ENCODE data around the gene PLA2G2E. TPM values are rescaled to one million over a fixed set of nuclear protein-coding genes. Genes with fewer than 3 reads are reported as not detected.
"Not testable (repeated sequence)": the region's sequence is repeated elsewhere in the genome, so short reads cannot be mapped to it uniquely, and the experiment has no call there.

Gene PLA2G2E
- total RNA-seq, 6 donors from 2014 or later, result not detected

GRCh38 chr1:19882111-19883071 lies 41.0 kb downstream of the PLA2G2E start, which contains the start of gene OTUD3:
OTUD3 (plus strand) TSS chr1:19882395; CDS start chr1:19882514, 119 bp downstream.
- peak within 1 kb of the TSS; percentile 81 to 95 (median 94) for H3K4me3 ChIP-seq
- H3K4me1 ChIP-seq, result peaks cover 22 to 30% (median 27%) of the 10 kb centered on the region in 4 donors
- peak; percentile 84 to 97 (median 88) for TF ChIP-seq CTCF (IDR thresholded peaks at IDR 0.05)
- no peak for TF ChIP-seq EP300 (IDR thresholded peaks at IDR 0.05)
- TF ChIP-seq POLR2A (IDR thresholded peaks at IDR 0.05), result peak in 3 of 4 donors; percentile 77 to 92 (median 87)
- peak; percentile 72 to 89 for TF ChIP-seq POLR2AphosphoS5 (IDR thresholded peaks at IDR 0.05)
- H3K27ac ChIP-seq, result peak within 1 kb of the TSS; percentile 88 to 93 (median 92)
- ATAC-seq (ENCODE audit: low FRiP score in 2 of 2), result peak; percentile 98
- WGBS, 2 donors, result 0% methylated on average over 41 to 48 of the region's 97 CpGs
- H3K27me3 ChIP-seq, result no peaks in the 10 kb centered on the region
- no peaks in the 10 kb centered on the region for H3K9me3 ChIP-seq
- peak; percentile 95 to 98 for DNase-seq
- no peaks in the 10 kb centered on the region for H3K36me3 ChIP-seq

- 83 to 95% methylated on average over 5 of the region's 5 CpGs for WGBS, 2 donors
- ATAC-seq (ENCODE audit: low FRiP score in 2 of 2); H3K27me3 ChIP-seq; H3K9me3 ChIP-seq; H3K36me3 ChIP-seq; H3K27ac ChIP-seq; H3K4me3 ChIP-seq; DNase-seq: not testable (repeated sequence)
- peaks cover 22 to 30% (median 27%) of the 10 kb centered on the region in 4 donors for H3K4me1 ChIP-seq
These were observed 42.6 kb downstream of the PLA2G2E start for GRCh38 chr1:19880841-19881240.

- peaks cover 18 to 22% (median 19%) of the 10 kb centered on the region in 4 donors for H3K4me1 ChIP-seq
- no peaks in the 10 kb centered on the region for H3K27me3 ChIP-seq
- no peak for DNase-seq
- H3K27ac ChIP-seq, result no peak overlapping the region
- no peaks in the 10 kb centered on the region for H3K9me3 ChIP-seq
- H3K4me3 ChIP-seq, result no peak overlapping the region
- no peaks in the 10 kb centered on the region for H3K36me3 ChIP-seq
- TF ChIP-seq POLR2AphosphoS5 (IDR thresholded peaks at IDR 0.05), result no peak
- no peak for TF ChIP-seq POLR2A (IDR thresholded peaks at IDR 0.05)
- no peak for TF ChIP-seq CTCF (IDR thresholded peaks at IDR 0.05)
- TF ChIP-seq EP300 (IDR thresholded peaks at IDR 0.05), result no peak
- WGBS, 2 donors, result 91 to 93% methylated on average over 4 of the region's 4 CpGs
- ATAC-seq (ENCODE audit: low FRiP score in 2 of 2), result no peak
These were observed 43.8 kb downstream of the PLA2G2E start for GRCh38 chr1:19879661-19880060.

- no peak for TF ChIP-seq POLR2A (IDR thresholded peaks at IDR 0.05)
- TF ChIP-seq CTCF (IDR thresholded peaks at IDR 0.05), result no peak
- TF ChIP-seq EP300 (IDR thresholded peaks at IDR 0.05), result no peak
- no peak for TF ChIP-seq POLR2AphosphoS5 (IDR thresholded peaks at IDR 0.05)
- no peaks in the 10 kb centered on the region for H3K27me3 ChIP-seq
- H3K4me1 ChIP-seq, result peaks cover 15 to 18% (median 17%) of the 10 kb centered on the region in 4 donors
- H3K27ac ChIP-seq, result no peak overlapping the region
- no peak for ATAC-seq (ENCODE audit: low FRiP score in 2 of 2)
- WGBS, 2 donors, result 89 to 90% methylated on average over 4 of the region's 4 CpGs
- no peaks in the 10 kb centered on the region for H3K36me3 ChIP-seq
- no peaks in the 10 kb centered on the region for H3K9me3 ChIP-seq
- no peak for DNase-seq
- no peak overlapping the region for H3K4me3 ChIP-seq
These were observed 44.2 kb downstream of the PLA2G2E start for GRCh38 chr1:19879227-19879626.

- peaks cover 10 to 12% (median 11%) of the 10 kb centered on the region in 4 donors for H3K4me1 ChIP-seq
- DNase-seq (peak in 1 of 2 donors; percentile 36), ATAC-seq (ENCODE audit: low FRiP score in 2 of 2) (no peak)
- no peaks in the 10 kb centered on the region for H3K36me3 ChIP-seq
- H3K4me3 ChIP-seq, result peak overlapping the region in 2 of 4 donors; percentile 11 to 25
- no peaks in the 10 kb centered on the region for H3K27me3 ChIP-seq
- TF ChIP-seq POLR2A (IDR thresholded peaks at IDR 0.05) (no peak), POLR2AphosphoS5 (IDR thresholded peaks at IDR 0.05) (no peak), CTCF (IDR thresholded peaks at IDR 0.05) (no peak), EP300 (IDR thresholded peaks at IDR 0.05) (no peak)
- 66 to 74% methylated on average over 12 of the region's 12 CpGs for WGBS, 2 donors
- H3K9me3 ChIP-seq, result no peaks in the 10 kb centered on the region
- peak overlapping the region in 1 of 4 donors; percentile 38 for H3K27ac ChIP-seq
These were observed 44.8 kb downstream of the PLA2G2E start for GRCh38 chr1:19878637-19878985.

All from upper lobe of left lung (tissue), 6 donors.